GM13977 (cell line): Measurements from ENCODE around the gene CFAP65.

Source experiments
- DNase-seq: peaks from one replicate; pipeline ENCODE4 v3.0.0; 2012; ENCODE audit warnings: low spot score
- in situ Hi-C: fragments of 300-500 bp; cut with MboI; formaldehyde crosslinking; loops from one replicate; pipeline ENCODE4 v1.12.0; 2022; ENCODE audit warnings: low sequenced_read_pairs, low pct_unique_long_range_greater_than_20kb, mixed read lengths, inconsistent platforms; ENCODE audit not compliant: unreplicated experiment
- TF ChIP-seq, protein P1 (sequence below): IDR thresholded peaks from 2 replicates; pipeline ENCODE4 v1.5.1; 2012; ENCODE audit warnings: mild to moderate bottlenecking, control low read depth; ENCODE audit not compliant: insufficient read depth; ENCODE audit errors: extremely low read depth, missing control alignments

The CFAP65 gene

DNA sequence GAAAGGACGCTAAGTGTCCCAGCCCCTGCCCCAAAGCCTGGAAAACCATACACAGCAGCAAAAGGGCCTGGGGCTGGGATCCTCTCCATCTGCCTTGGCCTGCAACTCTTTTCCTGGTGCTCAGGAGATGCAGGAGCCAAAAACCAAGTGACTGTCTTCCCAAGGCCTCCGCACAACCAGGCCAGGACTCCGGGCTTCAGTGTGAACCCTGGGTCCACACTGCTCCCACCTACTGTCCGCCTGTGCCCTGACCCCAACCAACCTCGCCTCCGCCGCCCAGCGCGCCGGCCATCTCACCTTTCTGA lies 57.4 kb downstream of the CFAP65 start:
- no peak for DNase-seq
- TF ChIP-seq, protein P1, sequence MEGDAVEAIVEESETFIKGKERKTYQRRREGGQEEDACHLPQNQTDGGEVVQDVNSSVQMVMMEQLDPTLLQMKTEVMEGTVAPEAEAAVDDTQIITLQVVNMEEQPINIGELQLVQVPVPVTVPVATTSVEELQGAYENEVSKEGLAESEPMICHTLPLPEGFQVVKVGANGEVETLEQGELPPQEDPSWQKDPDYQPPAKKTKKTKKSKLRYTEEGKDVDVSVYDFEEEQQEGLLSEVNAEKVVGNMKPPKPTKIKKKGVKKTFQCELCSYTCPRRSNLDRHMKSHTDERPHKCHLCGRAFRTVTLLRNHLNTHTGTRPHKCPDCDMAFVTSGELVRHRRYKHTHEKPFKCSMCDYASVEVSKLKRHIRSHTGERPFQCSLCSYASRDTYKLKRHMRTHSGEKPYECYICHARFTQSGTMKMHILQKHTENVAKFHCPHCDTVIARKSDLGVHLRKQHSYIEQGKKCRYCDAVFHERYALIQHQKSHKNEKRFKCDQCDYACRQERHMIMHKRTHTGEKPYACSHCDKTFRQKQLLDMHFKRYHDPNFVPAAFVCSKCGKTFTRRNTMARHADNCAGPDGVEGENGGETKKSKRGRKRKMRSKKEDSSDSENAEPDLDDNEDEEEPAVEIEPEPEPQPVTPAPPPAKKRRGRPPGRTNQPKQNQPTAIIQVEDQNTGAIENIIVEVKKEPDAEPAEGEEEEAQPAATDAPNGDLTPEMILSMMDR, result no peak
- in situ Hi-C loops, result no loop called here

DNA sequence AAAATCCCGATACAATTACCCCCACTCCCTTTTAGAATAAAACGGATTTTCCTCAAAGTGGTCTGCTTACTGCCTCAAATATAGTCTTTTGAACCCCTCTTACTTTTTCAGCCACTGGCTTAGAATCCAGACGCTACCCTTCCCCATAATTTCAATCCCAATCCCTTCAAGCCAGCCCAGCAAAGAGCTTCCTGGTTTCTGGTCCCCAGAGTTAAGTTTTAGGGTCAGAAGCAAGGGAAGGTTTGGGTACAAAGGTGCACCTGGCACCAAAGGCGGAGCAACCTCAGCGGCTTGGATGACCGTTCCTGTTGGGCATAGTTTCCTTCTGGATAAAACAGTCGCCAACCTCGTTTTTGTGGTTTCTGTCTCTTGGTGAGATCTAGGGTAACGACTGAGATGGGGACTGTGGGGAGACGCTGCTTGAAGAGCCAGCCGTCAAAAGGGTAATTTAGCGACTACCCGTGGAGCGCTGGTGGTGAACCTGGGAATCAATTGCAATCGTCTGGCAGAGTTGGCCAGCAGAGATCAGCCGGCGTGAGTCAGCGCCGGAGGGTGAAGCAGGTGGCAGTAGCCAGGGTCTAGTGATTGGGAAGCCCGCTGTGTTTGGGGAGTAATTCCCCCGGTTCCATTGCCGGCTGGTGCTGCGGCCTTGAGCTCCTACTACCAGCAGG lies 57.9 kb downstream of the CFAP65 start:
- TF ChIP-seq, protein P1, result no peak
- in situ Hi-C loops, result no loop called here
- peak; percentile 31 for DNase-seq

DNA sequence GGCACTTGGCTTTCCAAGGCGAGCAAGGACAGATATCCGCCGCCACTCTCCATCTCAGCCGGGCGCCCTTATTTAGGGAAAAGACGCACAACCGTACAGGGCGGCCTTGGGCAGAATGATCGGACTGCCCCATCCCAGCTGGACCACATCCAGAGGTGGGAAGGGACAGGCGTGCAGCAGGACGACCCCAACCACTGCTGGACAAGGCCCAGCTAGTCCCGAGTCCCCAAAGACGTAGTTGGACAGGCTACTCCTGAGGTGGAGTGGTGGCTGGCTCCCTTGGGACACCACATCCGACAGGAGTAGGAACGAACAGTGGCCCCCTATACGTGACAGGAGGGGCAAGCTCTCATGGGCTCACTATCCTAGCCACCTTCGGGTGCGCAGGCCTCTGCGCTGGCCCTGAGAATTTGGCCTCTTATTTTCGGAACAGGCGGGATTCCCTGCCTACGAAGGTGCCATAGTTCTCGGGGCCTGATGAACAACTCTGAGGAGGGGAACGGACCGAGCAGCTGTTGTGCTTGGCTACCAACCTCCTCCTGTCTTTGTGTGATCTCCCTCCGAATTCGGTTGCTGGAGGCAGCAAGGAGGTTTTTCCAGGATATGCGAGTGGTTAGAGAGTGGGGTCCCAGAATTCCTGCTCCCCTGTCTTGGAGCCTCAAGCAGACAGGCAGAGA lies 58.6 kb downstream of the CFAP65 start:
- TF ChIP-seq, protein P1, result no peak
- in situ Hi-C loops, result no loop called here
- peak; percentile 35 for DNase-seq

DNA sequence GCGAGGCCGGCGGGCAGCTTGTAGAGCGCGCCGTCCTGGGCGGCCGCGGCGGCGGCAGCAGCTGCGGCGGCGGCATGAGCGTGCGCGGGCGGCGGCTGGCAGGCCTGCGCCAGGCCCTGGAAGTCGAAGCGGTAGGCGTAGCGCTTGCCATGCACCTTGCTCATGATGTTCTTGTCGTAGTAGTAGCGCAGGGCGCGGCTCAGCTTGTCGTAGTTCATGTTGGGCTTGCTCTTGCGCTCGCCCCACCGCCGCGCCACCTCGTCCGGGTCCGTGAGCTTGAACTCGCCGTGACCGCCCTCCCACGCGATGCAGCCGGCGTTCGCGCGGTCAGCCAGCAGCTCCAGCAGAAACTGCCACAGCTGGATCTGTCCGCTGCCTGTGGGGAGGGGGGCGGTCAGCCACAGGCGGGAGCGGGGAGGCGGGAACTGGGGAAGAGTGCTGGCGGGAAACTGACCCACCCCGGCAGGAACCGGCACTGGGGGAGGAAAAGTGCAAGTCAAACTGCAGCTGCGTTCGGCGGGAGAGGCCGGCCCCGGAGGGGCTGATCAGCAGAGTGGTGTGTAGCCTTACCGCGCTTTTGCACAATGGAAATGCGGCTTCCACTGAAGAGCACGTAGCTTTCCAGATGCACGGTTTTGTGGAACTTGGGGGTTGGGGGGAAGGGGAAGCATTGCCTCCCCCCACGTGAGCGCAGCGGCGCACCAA lies 59.3 kb downstream of the CFAP65 start:
- TF ChIP-seq, protein P1, result no peak
- DNase-seq, result peak; percentile 51
- in situ Hi-C loops, result no loop called here

DNA sequence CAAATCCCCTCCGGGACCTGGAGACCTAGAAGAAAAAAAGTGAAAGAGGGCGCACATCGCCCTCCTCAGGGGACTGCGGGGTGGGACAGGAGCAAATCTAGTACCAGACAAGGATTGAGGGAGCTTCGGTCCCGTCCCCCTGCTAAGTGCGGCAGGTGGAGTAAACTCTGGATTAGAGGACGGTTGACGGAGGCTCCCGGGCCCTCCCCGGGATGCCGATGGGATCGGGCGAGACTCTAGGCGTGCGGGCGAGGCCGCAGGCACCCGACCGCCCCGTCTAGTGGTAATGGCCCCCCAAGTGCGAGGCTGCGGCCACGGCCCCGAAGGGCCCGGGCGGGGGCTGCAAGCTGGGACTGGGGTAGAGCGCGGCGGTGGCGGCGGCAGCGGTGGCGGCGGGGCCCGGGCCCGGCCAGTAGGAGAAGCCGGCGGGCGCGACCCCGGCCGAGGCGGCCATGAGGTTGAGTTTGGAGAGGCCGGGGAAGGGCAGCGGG lies 59.9 kb downstream of the CFAP65 start:
- in situ Hi-C loops, result no loop called here

DNA sequence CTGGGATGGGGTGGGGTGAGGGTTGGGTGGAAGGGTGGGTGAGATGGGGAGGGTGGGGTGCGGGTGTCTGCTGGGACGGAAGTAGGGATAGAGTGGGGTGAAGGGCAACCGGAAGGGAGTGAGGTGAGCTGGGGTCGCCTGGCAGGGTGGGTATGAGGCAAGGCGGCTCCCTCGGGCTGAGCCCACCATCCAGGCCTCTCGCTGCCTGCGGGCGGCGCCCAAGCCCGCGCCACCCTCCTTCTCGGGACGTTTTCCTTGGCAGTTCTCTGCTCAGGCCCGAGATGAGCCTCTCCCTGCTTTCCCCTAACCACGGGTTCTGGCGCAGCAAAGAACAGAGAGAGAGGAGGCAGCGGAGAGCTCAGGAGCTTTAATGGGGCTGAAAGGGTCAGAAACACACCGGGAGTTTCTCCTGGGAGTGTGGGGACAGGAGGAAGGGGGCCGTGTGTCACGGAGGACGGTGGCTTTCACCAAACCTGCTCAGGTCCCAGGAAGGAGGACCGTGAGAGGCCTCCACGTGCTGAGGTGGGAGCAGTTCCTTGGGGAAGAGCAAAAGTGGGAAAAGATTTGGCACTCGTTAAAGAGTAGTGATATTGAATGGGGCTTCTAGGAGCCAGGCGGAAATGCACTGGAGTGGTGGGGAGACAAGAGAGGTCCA lies 60.5 kb downstream of the CFAP65 start:
- DNase-seq, result peak; percentile 30
- TF ChIP-seq, protein P1, result no peak
- in situ Hi-C loops, result no loop called here

More for the DNA sequence above, 59.9 kb downstream of the CFAP65 start:
- peak; percentile 49 for DNase-seq
- TF ChIP-seq, protein P1, result peak; percentile 8
